SK-N-MC (cell line): ENCODE measurements around the gene RPL15.
"Not testable (repeated sequence)": the region's sequence is repeated elsewhere in the genome, so short reads cannot be mapped to it uniquely, and the experiment has no call there.

Source experiments
- DNase-seq: peaks from one replicate; pipeline ENCODE4 v3.0.0-alpha.2; 2011; ENCODE audit warnings: low read depth, low spot score
- H3K27ac ChIP-seq: fragments of 200-600 bp; sonication (generic); 2 replicates; pipeline ENCODE4 v1.5.1; 2016; ENCODE audit warnings: mixed run types
- H3K36me3 ChIP-seq: fragments of 200-600 bp; sonication (generic); 2 replicates; pipeline ENCODE4 v1.6.1; 2017; ENCODE audit warnings: antibody characterized with exemption, low read length, mixed read lengths; ENCODE audit not compliant: insufficient read depth
- H3K4me3 ChIP-seq: fragments of 200-600 bp; sonication (generic); 2 replicates; pipeline ENCODE4 v1.5.1; 2016
- H3K9ac ChIP-seq: fragments of 200-600 bp; sonication (generic); 2 replicates; pipeline ENCODE4 v1.8.0; 2017; ENCODE audit warnings: mixed run types, mixed read lengths; ENCODE audit not compliant: insufficient read length
- H3K9me3 ChIP-seq: fragments of 200-600 bp; sonication (generic); 2 replicates; pipeline ENCODE4 v1.6.1; 2017; ENCODE audit warnings: low read depth, mild to moderate bottlenecking, antibody characterized with exemption, low read length, moderate library complexity, mixed read lengths
- EZH2 ChIP-seq: fragments of 200-600 bp; sonication (generic); IDR thresholded peaks from one replicate; pipeline ENCODE4 v1.6.1; 2017; ENCODE audit warnings: antibody characterized with exemption
- FOXP2 ChIP-seq: optimal IDR thresholded peaks from 2 replicates; pipeline ENCODE3; 2011; ENCODE audit warnings: mild to moderate bottlenecking, moderate library complexity; ENCODE audit not compliant: insufficient read depth; ENCODE audit errors: extremely low read length, control extremely low read depth
- POLR2AphosphoS5 ChIP-seq: IDR thresholded peaks from 2 replicates; pipeline ENCODE4 v1.6.1; 2012; ENCODE audit warnings: mild to moderate bottlenecking, low read depth, low read length, borderline replicate concordance

RPL15 gene

DNA sequence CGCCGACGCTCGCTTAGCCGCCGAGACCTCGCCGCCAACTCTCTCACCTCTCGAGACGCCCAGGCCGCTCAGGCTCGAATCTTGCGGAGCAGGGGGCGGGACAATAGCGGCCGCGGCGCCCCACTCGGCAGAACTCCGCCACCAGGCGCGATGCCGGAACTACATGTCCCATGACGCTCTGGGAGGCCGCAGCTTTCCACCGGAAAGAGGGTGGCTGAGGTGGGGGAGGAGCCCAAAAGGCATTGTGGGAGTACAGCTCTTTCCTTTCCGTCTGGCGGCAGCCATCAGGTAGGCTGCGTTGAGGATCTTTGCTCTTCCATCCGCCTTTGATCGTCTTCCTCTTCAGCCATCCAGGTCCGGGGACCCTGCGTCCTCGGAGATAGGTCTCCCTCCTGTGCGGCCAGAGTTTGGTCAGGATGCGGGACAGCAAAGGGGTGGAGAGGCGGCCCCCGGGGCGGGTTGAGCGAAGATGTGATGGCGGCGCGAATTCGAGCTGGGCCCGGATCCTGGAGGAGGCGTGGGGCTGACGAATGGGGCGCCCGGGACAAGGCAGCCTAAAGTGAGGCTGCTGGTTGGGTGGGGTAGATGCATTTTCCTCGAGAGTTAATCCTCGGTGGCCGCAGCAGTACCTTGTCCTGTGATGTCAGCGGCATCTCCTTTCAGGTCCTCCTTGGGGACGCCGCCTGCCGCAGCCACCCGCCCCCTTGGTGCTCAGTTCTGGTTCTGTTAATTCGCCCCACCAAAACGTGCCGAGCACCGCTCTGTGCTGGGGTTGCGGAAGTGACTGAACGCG is at the start of gene RPL15, which contains the start of gene NKIRAS1:
RPL15 (plus strand) TSS at position 247 of the 793 bp plus-strand sequence. CDS start 728 bp downstream, outside the sequence.
NKIRAS1 (minus strand) TSS at position 105 of the 793 bp plus-strand sequence. CDS start 6,086 bp downstream, outside the sequence.
- peak within 1 kb of the TSS; percentile 92 for H3K9ac ChIP-seq
- peak within 1 kb of the TSS; percentile 90 for H3K4me3 ChIP-seq
- TF ChIP-seq EZH2 = no peak
- TF ChIP-seq POLR2AphosphoS5 = peak; percentile 100
- H3K36me3 ChIP-seq = peaks cover 27% of the 10 kb centered on the region
- H3K9me3 ChIP-seq = no peaks in the 10 kb centered on the region
- peak; percentile 66 for DNase-seq
- peak within 1 kb of the TSS; percentile 73 for H3K27ac ChIP-seq

GRCh38 chr3:23867400-23867799 is 49.5 kb upstream of the RPL15 start:
- no peak overlapping the region for H3K4me3 ChIP-seq
- TF ChIP-seq EZH2 (no peak), FOXP2 (no peak), POLR2AphosphoS5 (no peak)
- no peak for DNase-seq
- no peaks in the 10 kb centered on the region for H3K36me3 ChIP-seq
- H3K9ac ChIP-seq = no peak overlapping the region
- H3K27ac ChIP-seq = no peak overlapping the region
- no peaks in the 10 kb centered on the region for H3K9me3 ChIP-seq

- DNase-seq = no peak
- Histone ChIP-seq H3K4me3 (no peak overlapping the region), H3K27ac (no peak overlapping the region), H3K36me3 (no peaks in the 10 kb centered on the region), H3K9me3 (no peaks in the 10 kb centered on the region), H3K9ac (no peak overlapping the region)
- TF ChIP-seq POLR2AphosphoS5 = no peak
- no peak for TF ChIP-seq EZH2
- no peak for TF ChIP-seq FOXP2
Measured at GRCh38 chr3:23867838-23868237, 49.1 kb upstream of the RPL15 start.

DNA sequence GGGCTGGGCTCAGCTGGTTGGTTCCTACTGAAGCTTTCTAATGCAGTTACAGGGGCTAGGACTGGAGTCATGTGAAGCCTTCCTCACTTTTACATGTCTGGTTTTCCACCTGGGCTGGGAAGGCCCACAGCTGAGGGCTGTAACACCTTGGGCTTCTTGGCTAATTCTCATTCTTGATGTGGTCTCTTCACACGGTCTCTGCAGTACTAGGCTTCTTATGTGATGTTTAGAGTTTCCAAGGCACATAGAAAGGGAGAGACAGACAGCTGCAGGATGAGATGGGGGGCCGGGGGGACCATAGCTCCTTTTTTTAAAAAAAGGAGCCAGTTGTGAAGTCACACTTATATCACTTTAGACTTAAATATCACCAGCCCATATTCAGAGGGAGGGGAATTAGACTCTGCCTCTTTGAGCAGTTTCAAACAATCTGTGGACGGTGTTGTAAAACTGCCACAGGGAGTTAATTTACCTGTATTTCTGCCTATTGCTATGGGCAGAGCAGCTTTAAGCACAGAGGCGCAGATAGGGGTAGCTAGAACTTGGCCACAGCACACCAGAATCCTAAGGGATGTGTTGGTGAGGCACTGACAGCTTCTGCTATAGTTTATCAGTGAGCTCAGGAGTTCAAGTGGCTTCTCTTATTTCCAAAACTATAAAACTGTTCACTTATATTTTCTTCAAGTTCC is 46.8 kb upstream of the RPL15 start:
- Histone ChIP-seq H3K9ac (no peak overlapping the region), H3K4me3 (no peak overlapping the region), H3K9me3 (no peaks in the 10 kb centered on the region), H3K27ac (no peak overlapping the region), H3K36me3 (no peaks in the 10 kb centered on the region)
- no peak for DNase-seq
- no peak for TF ChIP-seq POLR2AphosphoS5
- TF ChIP-seq EZH2 = no peak
- no peak for TF ChIP-seq FOXP2

DNA sequence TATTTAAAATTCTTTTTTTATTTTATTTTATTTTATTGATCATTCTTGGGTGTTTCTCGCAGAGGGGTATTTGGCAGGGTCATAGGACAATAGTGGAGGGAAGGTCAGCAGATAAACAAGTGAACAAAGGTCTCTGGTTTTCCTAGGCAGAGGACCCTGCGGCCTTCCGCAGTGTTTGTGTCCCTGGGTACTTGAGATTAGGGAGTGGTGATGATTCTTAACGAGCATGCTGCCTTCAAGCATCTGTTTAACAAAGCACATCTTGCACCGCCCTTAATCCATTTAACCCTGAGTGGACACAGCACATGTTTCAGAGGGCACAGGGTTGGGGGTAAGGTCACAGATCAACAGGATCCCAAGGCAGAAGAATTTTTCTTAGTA is 46.3 kb upstream of the RPL15 start:
- not testable (repeated sequence) for H3K27ac ChIP-seq, H3K36me3 ChIP-seq, DNase-seq, H3K9me3 ChIP-seq, H3K9ac ChIP-seq, H3K4me3 ChIP-seq

- not testable (repeated sequence) for H3K9me3 ChIP-seq, DNase-seq, H3K27ac ChIP-seq, H3K9ac ChIP-seq, H3K4me3 ChIP-seq, H3K36me3 ChIP-seq
Measured at GRCh38 chr3:23871361-23871760, 45.6 kb upstream of the RPL15 start.

GRCh38 chr3:23872330-23872729 is 44.6 kb upstream of the RPL15 start:
- Histone ChIP-seq H3K4me3 (no peak overlapping the region), H3K36me3 (no peaks in the 10 kb centered on the region), H3K9ac (no peak overlapping the region), H3K9me3 (no peaks in the 10 kb centered on the region), H3K27ac (no peak overlapping the region)
- no peak for DNase-seq
- TF ChIP-seq FOXP2 (no peak), EZH2 (no peak), POLR2AphosphoS5 (no peak)

DNA sequence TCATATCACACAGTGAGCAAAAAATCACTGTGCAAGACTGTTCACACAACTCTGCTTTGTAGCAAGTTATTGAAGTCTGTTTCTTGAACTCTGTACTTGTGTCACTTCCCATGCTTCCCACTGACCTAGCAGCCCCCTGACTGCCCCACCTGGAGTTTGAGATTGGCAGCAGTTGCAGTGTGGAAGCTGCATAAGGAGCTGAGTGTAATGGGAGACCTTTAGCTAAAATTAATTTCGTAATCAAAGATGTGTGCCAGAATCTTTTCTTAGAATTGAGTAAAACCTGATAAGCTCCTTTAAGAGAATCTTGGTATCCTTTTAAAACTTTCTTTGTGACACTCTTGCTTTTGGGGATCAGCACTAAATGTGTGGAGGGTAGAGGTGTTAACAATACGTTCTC is 43.0 kb upstream of the RPL15 start:
- no peak for DNase-seq
- Histone ChIP-seq H3K4me3 (no peak overlapping the region), H3K9ac (no peak overlapping the region), H3K36me3 (peaks cover 3% of the 10 kb centered on the region; the same call in 1 of the 2 replicates), H3K9me3 (no peaks in the 10 kb centered on the region), H3K27ac (no peak overlapping the region)
- TF ChIP-seq FOXP2 (no peak), EZH2 (no peak), POLR2AphosphoS5 (no peak)

- no peak for DNase-seq
- TF ChIP-seq EZH2 (no peak), POLR2AphosphoS5 (no peak), FOXP2 (no peak)
- H3K9ac ChIP-seq = no peak overlapping the region
- H3K4me3 ChIP-seq = no peak overlapping the region
- H3K27ac ChIP-seq = no peak overlapping the region
- H3K9me3 ChIP-seq = no peaks in the 10 kb centered on the region
- H3K36me3 ChIP-seq = peaks cover 5% of the 10 kb centered on the region; the same call in 1 of the 2 replicates
Measured at GRCh38 chr3:23874359-23875112, 42.4 kb upstream of the RPL15 start.
